ENCODE data around the gene EMILIN3.

DNA sequence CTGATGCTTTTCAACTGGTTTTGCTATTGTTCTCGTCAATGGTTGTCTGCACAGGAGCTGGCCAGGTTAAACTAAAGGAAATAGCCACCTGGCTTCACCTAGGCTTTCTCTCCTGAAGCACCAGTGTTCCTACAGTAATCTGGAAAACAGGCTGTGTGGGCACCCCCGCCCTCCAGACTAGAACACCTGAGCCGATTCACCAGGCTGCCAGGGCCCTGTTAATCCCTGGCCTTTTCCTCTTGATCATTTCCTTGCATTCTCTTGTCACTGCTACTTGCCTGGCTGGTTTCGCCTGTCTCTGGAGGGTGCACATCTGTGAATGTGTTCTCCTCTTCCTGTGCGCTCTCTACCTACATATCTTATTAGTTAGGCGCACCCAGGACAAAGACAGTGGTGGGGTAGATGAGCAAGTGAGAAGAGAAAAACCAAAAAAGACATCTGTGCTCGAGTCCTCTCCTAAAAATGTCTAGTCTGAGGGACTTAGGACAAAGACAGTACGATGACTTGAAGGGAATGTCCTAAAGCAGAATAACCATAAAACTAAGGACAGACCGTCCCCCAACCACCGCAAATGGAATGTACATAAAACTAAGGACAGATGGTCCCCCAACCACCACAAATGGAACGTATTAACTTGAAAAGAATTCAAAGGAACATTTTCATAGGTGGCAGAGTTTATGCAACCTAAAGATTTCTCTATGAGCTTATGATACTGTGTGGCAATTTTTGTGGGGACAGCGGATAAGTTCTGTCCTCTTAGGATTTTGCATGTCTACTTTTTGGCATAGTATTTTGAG lies 45.9 kb upstream of the EMILIN3 start:
- TF ChIP-seq, protein P1, sequence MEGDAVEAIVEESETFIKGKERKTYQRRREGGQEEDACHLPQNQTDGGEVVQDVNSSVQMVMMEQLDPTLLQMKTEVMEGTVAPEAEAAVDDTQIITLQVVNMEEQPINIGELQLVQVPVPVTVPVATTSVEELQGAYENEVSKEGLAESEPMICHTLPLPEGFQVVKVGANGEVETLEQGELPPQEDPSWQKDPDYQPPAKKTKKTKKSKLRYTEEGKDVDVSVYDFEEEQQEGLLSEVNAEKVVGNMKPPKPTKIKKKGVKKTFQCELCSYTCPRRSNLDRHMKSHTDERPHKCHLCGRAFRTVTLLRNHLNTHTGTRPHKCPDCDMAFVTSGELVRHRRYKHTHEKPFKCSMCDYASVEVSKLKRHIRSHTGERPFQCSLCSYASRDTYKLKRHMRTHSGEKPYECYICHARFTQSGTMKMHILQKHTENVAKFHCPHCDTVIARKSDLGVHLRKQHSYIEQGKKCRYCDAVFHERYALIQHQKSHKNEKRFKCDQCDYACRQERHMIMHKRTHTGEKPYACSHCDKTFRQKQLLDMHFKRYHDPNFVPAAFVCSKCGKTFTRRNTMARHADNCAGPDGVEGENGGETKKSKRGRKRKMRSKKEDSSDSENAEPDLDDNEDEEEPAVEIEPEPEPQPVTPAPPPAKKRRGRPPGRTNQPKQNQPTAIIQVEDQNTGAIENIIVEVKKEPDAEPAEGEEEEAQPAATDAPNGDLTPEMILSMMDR (IDR thresholded peaks at IDR 0.05): no peak
- TF ChIP-seq EP300 (IDR thresholded peaks at IDR 0.05; ENCODE audit: borderline replicate concordance in 1 of 2, low read depth in 1 of 2, low read length in 1 of 2): no peak
- TF ChIP-seq, protein P2, sequence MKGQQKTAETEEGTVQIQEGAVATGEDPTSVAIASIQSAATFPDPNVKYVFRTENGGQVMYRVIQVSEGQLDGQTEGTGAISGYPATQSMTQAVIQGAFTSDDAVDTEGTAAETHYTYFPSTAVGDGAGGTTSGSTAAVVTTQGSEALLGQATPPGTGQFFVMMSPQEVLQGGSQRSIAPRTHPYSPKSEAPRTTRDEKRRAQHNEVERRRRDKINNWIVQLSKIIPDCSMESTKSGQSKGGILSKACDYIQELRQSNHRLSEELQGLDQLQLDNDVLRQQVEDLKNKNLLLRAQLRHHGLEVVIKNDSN (IDR thresholded peaks at IDR 0.05; ENCODE audit: borderline replicate concordance, low read depth): no peak
- TF ChIP-seq, protein P3, sequence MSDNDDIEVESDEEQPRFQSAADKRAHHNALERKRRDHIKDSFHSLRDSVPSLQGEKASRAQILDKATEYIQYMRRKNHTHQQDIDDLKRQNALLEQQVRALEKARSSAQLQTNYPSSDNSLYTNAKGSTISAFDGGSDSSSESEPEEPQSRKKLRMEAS (IDR thresholded peaks at IDR 0.05; ENCODE audit: low read depth): no peak
- no peak for TF ChIP-seq SIN3A (IDR thresholded peaks at IDR 0.05; ENCODE audit: borderline replicate concordance, low read depth, low read length)
- TF ChIP-seq, protein P4, sequence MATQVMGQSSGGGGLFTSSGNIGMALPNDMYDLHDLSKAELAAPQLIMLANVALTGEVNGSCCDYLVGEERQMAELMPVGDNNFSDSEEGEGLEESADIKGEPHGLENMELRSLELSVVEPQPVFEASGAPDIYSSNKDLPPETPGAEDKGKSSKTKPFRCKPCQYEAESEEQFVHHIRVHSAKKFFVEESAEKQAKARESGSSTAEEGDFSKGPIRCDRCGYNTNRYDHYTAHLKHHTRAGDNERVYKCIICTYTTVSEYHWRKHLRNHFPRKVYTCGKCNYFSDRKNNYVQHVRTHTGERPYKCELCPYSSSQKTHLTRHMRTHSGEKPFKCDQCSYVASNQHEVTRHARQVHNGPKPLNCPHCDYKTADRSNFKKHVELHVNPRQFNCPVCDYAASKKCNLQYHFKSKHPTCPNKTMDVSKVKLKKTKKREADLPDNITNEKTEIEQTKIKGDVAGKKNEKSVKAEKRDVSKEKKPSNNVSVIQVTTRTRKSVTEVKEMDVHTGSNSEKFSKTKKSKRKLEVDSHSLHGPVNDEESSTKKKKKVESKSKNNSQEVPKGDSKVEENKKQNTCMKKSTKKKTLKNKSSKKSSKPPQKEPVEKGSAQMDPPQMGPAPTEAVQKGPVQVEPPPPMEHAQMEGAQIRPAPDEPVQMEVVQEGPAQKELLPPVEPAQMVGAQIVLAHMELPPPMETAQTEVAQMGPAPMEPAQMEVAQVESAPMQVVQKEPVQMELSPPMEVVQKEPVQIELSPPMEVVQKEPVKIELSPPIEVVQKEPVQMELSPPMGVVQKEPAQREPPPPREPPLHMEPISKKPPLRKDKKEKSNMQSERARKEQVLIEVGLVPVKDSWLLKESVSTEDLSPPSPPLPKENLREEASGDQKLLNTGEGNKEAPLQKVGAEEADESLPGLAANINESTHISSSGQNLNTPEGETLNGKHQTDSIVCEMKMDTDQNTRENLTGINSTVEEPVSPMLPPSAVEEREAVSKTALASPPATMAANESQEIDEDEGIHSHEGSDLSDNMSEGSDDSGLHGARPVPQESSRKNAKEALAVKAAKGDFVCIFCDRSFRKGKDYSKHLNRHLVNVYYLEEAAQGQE (IDR thresholded peaks at IDR 0.05; ENCODE audit: low read depth, low read length): no peak
- no peak for TF ChIP-seq RCOR1 (IDR thresholded peaks at IDR 0.05; ENCODE audit: low read length)
- no peak for TF ChIP-seq SMC3 (IDR thresholded peaks at IDR 0.05; ENCODE audit: low read depth, low read length)
